Lung (tissue), 16 donors: Measurements from ENCODE around the gene WDR93. TPM values are rescaled to one million over a fixed set of nuclear protein-coding genes. Genes with fewer than 3 reads are reported as not detected.

ENCODE experiments used
- ATAC-seq: fragments of 200-7000 bp; cut with Tn5 transposase; one replicate; pipeline ENCODE4 v1.9.1; 2020; ENCODE audit warnings: moderate number of reproducible peaks; ENCODE audit not compliant: insufficient read depth, low FRiP score
- DNase-seq, 3 donors: peaks; one replicate each; pipeline ENCODE4 v3.0.0-alpha.2; 2013 to 2017
- H3K27ac ChIP-seq, 2 donors: one replicate each; pipeline ENCODE4 v1.5.1; 2013; ENCODE audit warnings: mild to moderate bottlenecking in 2 of 2, moderate library complexity in 2 of 2, control low read depth in 1 of 2, inconsistent platforms in 1 of 2, low read depth in 1 of 2, low read length in 1 of 2
- H3K27me3 ChIP-seq, 3 donors: one replicate each; pipeline ENCODE4 v1.5.1; 2013; ENCODE audit warnings: low read length in 2 of 3; ENCODE audit not compliant: control insufficient read depth in 3 of 3, insufficient read depth in 3 of 3
- H3K36me3 ChIP-seq, 4 donors: one replicate each; pipeline ENCODE4 v1.5.1; 2013; ENCODE audit warnings: low read length in 4 of 4, mild to moderate bottlenecking in 1 of 4, moderate library complexity in 1 of 4; ENCODE audit not compliant: control insufficient read depth in 4 of 4, insufficient read depth in 4 of 4
- H3K4me1 ChIP-seq, 5 donors: one replicate each; pipeline ENCODE4 v1.5.1; 2013; ENCODE audit warnings: low read length in 5 of 5, mild to moderate bottlenecking in 2 of 5, moderate library complexity in 1 of 5; ENCODE audit not compliant: control insufficient read depth in 5 of 5, insufficient read depth in 5 of 5
- H3K4me3 ChIP-seq: one replicate; pipeline ENCODE4 v1.5.1; 2013; ENCODE audit warnings: mild to moderate bottlenecking, control low read depth, moderate library complexity
- H3K9ac ChIP-seq, 2 donors: one replicate each; pipeline ENCODE4 v1.5.1; 2013; ENCODE audit warnings: low read length in 2 of 2, control low read depth in 1 of 2; ENCODE audit not compliant: insufficient read depth in 1 of 2
- H3K9me3 ChIP-seq, 4 donors: one replicate each; pipeline ENCODE4 v1.5.1; 2013; ENCODE audit warnings: low read length in 3 of 4, mild to moderate bottlenecking in 1 of 4, moderate library complexity in 1 of 4; ENCODE audit not compliant: control insufficient read depth in 4 of 4, insufficient read depth in 3 of 4
- WGBS, 2 donors: extraction: QIAGEN DNeasy Blood & Tissue Kit; methylation state at CpG; one replicate each; pipeline ENCODE4 v1.1.7; 2013; 5-methylcytosine and 5-hydroxymethylcytosine counted together
- long read RNA-seq, 5 donors: transcript quantifications; one replicate each; lab custom pipeline, GENCODE V29; 2026
- polyA plus RNA-seq, 2 donors: library from polyadenylated mRNA; stranded (reverse); fragments of 200-250 nt; gene quantifications; one replicate each; pipeline ENCODE4 v1.2.1, GENCODE V29; 2013
- total RNA-seq, 2 donors: library from RNA; depleted of rRNA in 1 of 2; stranded (reverse); fragments of >200 nt in 1 of 2; gene quantifications; one replicate each; pipeline ENCODE4 v1.2.1, GENCODE V29; 2014 to 2021
- TF ChIP-seq, protein P1 (sequence below): IDR thresholded peaks from 2 replicates; pipeline ENCODE4 v1.5.1; 2012; ENCODE audit warnings: mild to moderate bottlenecking; ENCODE audit errors: control extremely low read depth, extremely low read depth
- donor health status: control.
- donor health status: control.
- donor health status: Bipolar disorder and iron deficiency.
- donor health status: healthy.
- donor health status: DM: yes; HTN: yes; CAD: no.

The WDR93 gene
- total RNA-seq: 1 to 10 TPM; 3.0 to 3.8 TPM
- 1 to 10 TPM in 1 of 2 donors, under 1 TPM in 1; 0.95 to 1.4 TPM for polyA plus RNA-seq
- long read RNA-seq, donor 1: 0 reads
- long read RNA-seq, donor 2: 0 reads
- long read RNA-seq, donor 3, partial matches to known transcripts: 0 of 1 reads
- long read RNA-seq, donor 3, other reads (novel, unspliced or antisense): 0 of 1 reads
- long read RNA-seq, donor 4: 0 reads
- long read RNA-seq, donor 5, partial matches to known transcripts: 0 of 1 reads
- long read RNA-seq, donor 5, other reads (novel, unspliced or antisense): 0 of 1 reads

- H3K4me1 ChIP-seq: peaks cover 0 to 8% (median 0%) of the 10 kb centered on the region in 5 donors
- DNase-seq (peak; percentile 82 to 89 (median 83)), ATAC-seq (peak; percentile 91)
- peak within 1 kb of the TSS; percentile 67 for H3K4me3 ChIP-seq
- H3K36me3 ChIP-seq: peaks cover 0 to 2% (median 0%) of the 10 kb centered on the region in 4 donors
- TF ChIP-seq, protein P1, sequence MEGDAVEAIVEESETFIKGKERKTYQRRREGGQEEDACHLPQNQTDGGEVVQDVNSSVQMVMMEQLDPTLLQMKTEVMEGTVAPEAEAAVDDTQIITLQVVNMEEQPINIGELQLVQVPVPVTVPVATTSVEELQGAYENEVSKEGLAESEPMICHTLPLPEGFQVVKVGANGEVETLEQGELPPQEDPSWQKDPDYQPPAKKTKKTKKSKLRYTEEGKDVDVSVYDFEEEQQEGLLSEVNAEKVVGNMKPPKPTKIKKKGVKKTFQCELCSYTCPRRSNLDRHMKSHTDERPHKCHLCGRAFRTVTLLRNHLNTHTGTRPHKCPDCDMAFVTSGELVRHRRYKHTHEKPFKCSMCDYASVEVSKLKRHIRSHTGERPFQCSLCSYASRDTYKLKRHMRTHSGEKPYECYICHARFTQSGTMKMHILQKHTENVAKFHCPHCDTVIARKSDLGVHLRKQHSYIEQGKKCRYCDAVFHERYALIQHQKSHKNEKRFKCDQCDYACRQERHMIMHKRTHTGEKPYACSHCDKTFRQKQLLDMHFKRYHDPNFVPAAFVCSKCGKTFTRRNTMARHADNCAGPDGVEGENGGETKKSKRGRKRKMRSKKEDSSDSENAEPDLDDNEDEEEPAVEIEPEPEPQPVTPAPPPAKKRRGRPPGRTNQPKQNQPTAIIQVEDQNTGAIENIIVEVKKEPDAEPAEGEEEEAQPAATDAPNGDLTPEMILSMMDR: no peak
- H3K27me3 ChIP-seq: no peaks in the 10 kb centered on the region
- peak within 1 kb of the TSS; percentile 31 to 76 for H3K9ac ChIP-seq
- peak within 1 kb of the TSS; percentile 48 to 64 for H3K27ac ChIP-seq
- H3K9me3 ChIP-seq: no peaks in the 10 kb centered on the region
- WGBS, 2 donors: 2% methylated on average over 59 to 60 of the region's 60 CpGs
Measured at GRCh38 chr15:89690276-89691218, at the start of gene WDR93, which contains the start of gene PEX11A. TSS of gene WDR93 (plus strand) at chr15:89690811. CDS start at chr15:89701747, 10,936 bp downstream. TSS of gene PEX11A (minus strand) at chr15:89690754. CDS start at chr15:89690632, 122 bp downstream.

GRCh38 chr15:89641053-89641452, 49.6 kb upstream of the WDR93 start:
- DNase-seq (no peak), ATAC-seq (no peak)
- no peaks in the 10 kb centered on the region for H3K9me3 ChIP-seq
- H3K27me3 ChIP-seq: no peaks in the 10 kb centered on the region
- H3K27ac ChIP-seq: no peak overlapping the region
- no peaks in the 10 kb centered on the region for H3K4me1 ChIP-seq
- 76 to 80% methylated on average over 5 of the region's 5 CpGs for WGBS, 2 donors
- H3K36me3 ChIP-seq: peaks cover 0 to 14% (median 6%) of the 10 kb centered on the region in 4 donors
- TF ChIP-seq, protein P1: no peak
- H3K4me3 ChIP-seq: no peak overlapping the region
- no peak overlapping the region for H3K9ac ChIP-seq

DNA sequence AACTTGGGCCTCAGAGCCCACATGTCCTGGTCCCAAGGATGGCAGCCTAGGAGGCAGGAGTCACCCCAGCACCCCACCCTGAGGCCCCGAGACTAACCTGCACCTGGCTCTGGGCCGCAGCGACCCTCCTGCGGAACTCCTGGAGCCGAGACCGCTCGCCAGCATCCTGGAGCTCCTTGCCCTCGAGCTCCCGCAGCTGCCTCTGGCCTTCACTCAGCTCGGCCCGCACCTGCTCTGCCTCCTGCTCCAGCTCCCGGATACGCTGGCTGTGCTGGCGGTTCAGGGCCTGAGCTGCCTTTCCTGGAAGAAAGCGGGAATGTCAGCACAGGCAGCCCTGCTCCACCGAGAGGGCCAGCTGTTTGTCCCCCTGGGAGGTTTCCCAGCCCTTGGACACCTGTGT, 48.5 kb upstream of the WDR93 start:
- Histone ChIP-seq H3K9me3 (no peaks in the 10 kb centered on the region), H3K4me1 (no peaks in the 10 kb centered on the region), H3K36me3 (peaks cover 0 to 22% (median 8%) of the 10 kb centered on the region in 4 donors), H3K27me3 (no peaks in the 10 kb centered on the region), H3K4me3 (no peak overlapping the region), H3K9ac (no peak overlapping the region), H3K27ac (no peak overlapping the region)
- no peak for ATAC-seq
- DNase-seq: no peak
- 95 to 97% methylated on average over 16 of the region's 16 CpGs for WGBS, 2 donors
- TF ChIP-seq, protein P1: no peak
